ENCODE results near the gene C14orf132. TPM values are rescaled to one million over a fixed set of nuclear protein-coding genes. Genes with fewer than 3 reads are reported as not detected.

The C14orf132 gene
- total and polyA plus RNA-seq, 2 of the 4 experiments (the other 2 are of a cell fraction) = 6.3 to 13.5 TPM

- H3K9me1 ChIP-seq (ENCODE audit: insufficient read depth, low read length) = peaks cover 5% of the 10 kb centered on the region; the same call in 1 of the 2 replicates
- H3K4me3 ChIP-seq (ENCODE audit: insufficient read depth, low read depth, low read length) = no peak overlapping the region
- in situ Hi-C loops (cut with MboI; ENCODE audit: low sequenced_read_pairs) (no loop called here), dilution Hi-C loops (cut with HindIII; ENCODE audit: low sequenced_read_pairs, unreplicated experiment) (no loop called here), intact Hi-C loops (cut with micrococcal nuclease) (no loop called here)
- no peak overlapping the region for H3K27ac ChIP-seq (ENCODE audit: insufficient read depth, low read length)
- no peak overlapping the region for H3K14ac ChIP-seq (replicated peaks; ENCODE audit: low read depth, low read length)
- no peak overlapping the region for H2AK5ac ChIP-seq (ENCODE audit: low read depth, low read length)
- H3K23ac ChIP-seq (ENCODE audit: low read depth, low read length) = no peak overlapping the region
- no peak overlapping the region for H4K8ac ChIP-seq (ENCODE audit: low read depth in 2 of 2, low read length in 2 of 2)
- no peak for TF ChIP-seq CTCF (conservative IDR thresholded peaks at IDR 0.05; ENCODE audit: low read depth, low read length)
- no peak for TF ChIP-seq NFE2L2 (IDR thresholded peaks at IDR 0.05; ENCODE audit: low read depth, low read length)
- no peak for TF ChIP-seq FOS (IDR thresholded peaks at IDR 0.05; ENCODE audit: low read depth, low read length)
- no peak for TF ChIP-seq ELK1 (IDR thresholded peaks at IDR 0.05; ENCODE audit: borderline replicate concordance, low read depth, low read length)
- no peak for TF ChIP-seq CEBPB (IDR thresholded peaks at IDR 0.05; ENCODE audit: low read depth, low read length)
- no peak for TF ChIP-seq POLR2A (IDR thresholded peaks at IDR 0.05; ENCODE audit: low read depth, low read length)
- TF ChIP-seq RCOR1 (IDR thresholded peaks at IDR 0.05; ENCODE audit: insufficient replicate concordance, low read length) = no peak
- TF ChIP-seq SMC3 (IDR thresholded peaks at IDR 0.05; ENCODE audit: low read depth, low read length) = no peak
- TF ChIP-seq MAFK (IDR thresholded peaks at IDR 0.05; ENCODE audit: low read depth, low read length) = no peak
- no peak for TF ChIP-seq CHD1 (IDR thresholded peaks at IDR 0.05; ENCODE audit: low read depth, low read length)
- TF ChIP-seq RAD21 (IDR thresholded peaks at IDR 0.05; ENCODE audit: low read length) = no peak
- TF ChIP-seq RFX5 (IDR thresholded peaks at IDR 0.05; ENCODE audit: low read depth, low read length) = no peak
- no peak for TF ChIP-seq MXI1 (IDR thresholded peaks at IDR 0.05; ENCODE audit: borderline replicate concordance, low read depth, low read length)
- no peak for TF ChIP-seq BHLHE40 (IDR thresholded peaks at IDR 0.05; ENCODE audit: low read depth, low read length)
- no peak for TF ChIP-seq USF2 (IDR thresholded peaks at IDR 0.05; ENCODE audit: low read depth, low read length)
- peaks cover 14% of the 10 kb centered on the region; the same call in 1 of the 2 replicates for H3K36me3 ChIP-seq (ENCODE audit: control insufficient read depth, insufficient read depth, low read length)
- no peak overlapping the region for H2AK9ac ChIP-seq (replicated peaks; ENCODE audit: low read depth, low read length, poor library complexity)
- ChIA-PET CTCF (no interaction called here), POLR2A (ENCODE audit: unreplicated experiment) (no interaction called here)
- H3K9me3 ChIP-seq (ENCODE audit: control insufficient read depth, insufficient read depth, low read length) = no peaks in the 10 kb centered on the region
- no peaks in the 10 kb centered on the region for H3K27me3 ChIP-seq (ENCODE audit: control insufficient read depth, insufficient read depth, low read length)
- H3K4me1 ChIP-seq (ENCODE audit: control insufficient read depth, insufficient read depth, low read length) = no peaks in the 10 kb centered on the region
- ATAC-seq (ENCODE audit: low read depth) (no peak), DNase-seq (no peak)
- no peak overlapping the region for H2BK5ac ChIP-seq (ENCODE audit: low read depth, low read length, poor library complexity, severe bottlenecking)
- H3K4me2 ChIP-seq (ENCODE audit: low read depth, low read length) = no peak overlapping the region
- BruUV-seq (replicated peaks) = no TSS peak
- no peak overlapping the region for H2BK20ac ChIP-seq (ENCODE audit: low read depth, low read length)
- no peak overlapping the region for H3K4ac ChIP-seq (ENCODE audit: low read depth, low read length)
- H2BK15ac ChIP-seq (ENCODE audit: low read depth, low read length) = no peak overlapping the region
- peaks cover 24 to 26% of the 10 kb centered on the region in 2 experiments for H3K79me1 ChIP-seq (ENCODE audit: low read depth in 1 of 2, low read length in 2 of 2)
- H4K20me1 ChIP-seq (ENCODE audit: insufficient read depth, low read length) = peaks cover 23% of the 10 kb centered on the region
- H2BK120ac ChIP-seq (ENCODE audit: low read depth, low read length) = no peak overlapping the region
- no peak overlapping the region for H2AFZ ChIP-seq (replicated peaks; ENCODE audit: low read length, poor library complexity)
- no peak overlapping the region for H4K91ac ChIP-seq (ENCODE audit: insufficient read depth, low read depth, low read length)
- H3K18ac ChIP-seq (ENCODE audit: low read depth, low read length) = no peak overlapping the region
- WGBS, 2 experiments (ENCODE audit: extremely low coverage in 2 of 2, insufficient read length in 1 of 2) = no CpG with 5 or more reads among the region's 6 CpGs
- no peak overlapping the region for H4K5ac ChIP-seq (ENCODE audit: low read depth, low read length)
- no peak overlapping the region for H3K56ac ChIP-seq (ENCODE audit: extremely low read depth, insufficient read depth, low read length)
- no peak overlapping the region for H3K9ac ChIP-seq (ENCODE audit: low read depth, low read length)
These were observed 33.6 kb downstream of the C14orf132 start for GRCh38 chr14:96072746-96073145.
